ENCODE results near the gene CADPS.

- TF ChIP-seq USF2 (IDR thresholded peaks at IDR 0.05) (no peak), EP300 (IDR thresholded peaks at IDR 0.05) (no peak), CTCF (IDR thresholded peaks at IDR 0.05) (no peak), BHLHE40 (IDR thresholded peaks at IDR 0.05; ENCODE audit: low read depth, low read length) (no peak), SREBF2 (IDR thresholded peaks at IDR 0.05) (no peak), POLR2A (IDR thresholded peaks at IDR 0.05; ENCODE audit: low read length) (no peak)
These were observed 378.7 kb downstream of the CADPS start for GRCh38 chr3:62496503-62496902.

Data from A549 (cell line).